ENCODE data around the gene GPR61.

GRCh38 chr1:109501644-109502363, 37.9 kb upstream of the GPR61 start:
- no peak for TF ChIP-seq CTCF (conservative IDR thresholded peaks at IDR 0.05; ENCODE audit: low read depth, low read length)
- no peak for TF ChIP-seq EZH2phosphoT487 (IDR thresholded peaks at IDR 0.05; ENCODE audit: borderline replicate concordance, low read length)

Measured in PC-3 (cell line).